ENCODE measurements around the gene WDR33.

The WDR33 gene

GRCh38 chr2:127718271-127718670 lies 92.7 kb downstream of the WDR33 start:
- H3K27ac Mint-ChIP-seq = no peak overlapping the region
- no peak for TF ChIP-seq CTCF (IDR thresholded peaks at IDR 0.05)
- DNase-seq = no peak
- peaks cover 15% of the 10 kb centered on the region for H3K4me1 Mint-ChIP-seq
- H3K4me3 Mint-ChIP-seq = no peak overlapping the region
- no peaks in the 10 kb centered on the region for H3K27me3 Mint-ChIP-seq (ENCODE audit: low read depth, poor library complexity)
- no peaks in the 10 kb centered on the region for H3K9me3 Mint-ChIP-seq
- peaks cover 57% of the 10 kb centered on the region for H3K36me3 Mint-ChIP-seq (ENCODE audit: low read depth)

GRCh38 chr2:127715778-127716449 lies 95.1 kb downstream of the WDR33 start:
- Mint-ChIP-seq H3K27me3 (ENCODE audit: low read depth, poor library complexity) (peaks cover 4% of the 10 kb centered on the region), H3K36me3 (ENCODE audit: low read depth) (peaks cover 37% of the 10 kb centered on the region), H3K4me1 (peaks cover 20% of the 10 kb centered on the region), H3K9me3 (no peaks in the 10 kb centered on the region), H3K4me3 (no peak overlapping the region), H3K27ac (no peak overlapping the region)
- no peak for DNase-seq
- no peak for TF ChIP-seq CTCF (IDR thresholded peaks at IDR 0.05)

GRCh38 chr2:127713562-127713961 lies 97.4 kb downstream of the WDR33 start:
- H3K4me3 Mint-ChIP-seq = no peak overlapping the region

GRCh38 chr2:127712999-127713398 lies 98.0 kb downstream of the WDR33 start:
- no peak for DNase-seq
- no peak overlapping the region for H3K4me3 Mint-ChIP-seq
- TF ChIP-seq CTCF (IDR thresholded peaks at IDR 0.05) = no peak
- peak overlapping the region; percentile 58 for H3K27ac Mint-ChIP-seq
- peaks cover 35% of the 10 kb centered on the region for H3K36me3 Mint-ChIP-seq (ENCODE audit: low read depth)
- peaks cover 4% of the 10 kb centered on the region for H3K27me3 Mint-ChIP-seq (ENCODE audit: low read depth, poor library complexity)
- H3K4me1 Mint-ChIP-seq = peaks cover 20% of the 10 kb centered on the region
- H3K9me3 Mint-ChIP-seq = no peaks in the 10 kb centered on the region

More at GRCh38 chr2:127713562-127713961, 97.4 kb downstream of the WDR33 start:
- no peak for DNase-seq
- Mint-ChIP-seq H3K27ac (no peak overlapping the region), H3K9me3 (no peaks in the 10 kb centered on the region), H3K4me1 (peaks cover 20% of the 10 kb centered on the region), H3K36me3 (ENCODE audit: low read depth) (peaks cover 34% of the 10 kb centered on the region), H3K27me3 (ENCODE audit: low read depth, poor library complexity) (peaks cover 4% of the 10 kb centered on the region)
- no peak for TF ChIP-seq CTCF (IDR thresholded peaks at IDR 0.05)

GRCh38 chr2:127709336-127709735 lies 101.6 kb downstream of the WDR33 start:
- Mint-ChIP-seq H3K27me3 (ENCODE audit: low read depth, poor library complexity) (peaks cover 4% of the 10 kb centered on the region), H3K36me3 (ENCODE audit: low read depth) (peaks cover 55% of the 10 kb centered on the region), H3K4me1 (peaks cover 14% of the 10 kb centered on the region), H3K27ac (peak overlapping the region; percentile 69), H3K4me3 (no peak overlapping the region), H3K9me3 (no peaks in the 10 kb centered on the region)
- no peak for TF ChIP-seq CTCF (IDR thresholded peaks at IDR 0.05)
- DNase-seq = no peak

Data from nephron progenitor cell (in vitro differentiated cells).